Fibroblast of lung (primary cell): ENCODE data around the gene NOVA1. TPM values are rescaled to one million over a fixed set of nuclear protein-coding genes. Genes with fewer than 3 reads are reported as not detected.

ENCODE experiments used
- DNase-seq, 2 donors: peaks; one replicate each; pipeline versions ENCODE4 v3.0.0 to v3.0.0-alpha.2; 2010; ENCODE audit warnings: low read depth in 2 of 2
- H2AFZ ChIP-seq: 2 replicates; pipeline ENCODE4 v1.5.1; 2012; ENCODE audit warnings: low read length, control low read depth, inconsistent platforms
- H3K27ac ChIP-seq: 2 replicates; pipeline ENCODE4 v1.5.1; 2011; ENCODE audit warnings: low read length, control low read depth; ENCODE audit not compliant: insufficient read depth
- H3K27me3 ChIP-seq: 2 replicates; pipeline ENCODE4 v1.5.1; 2011; ENCODE audit warnings: mild to moderate bottlenecking, low read length; ENCODE audit not compliant: control insufficient read depth, insufficient read depth
- H3K36me3 ChIP-seq: 2 replicates; pipeline ENCODE4 v1.5.1; 2011; ENCODE audit warnings: low read length; ENCODE audit not compliant: control insufficient read depth, insufficient read depth
- H3K4me1 ChIP-seq: 2 replicates; pipeline ENCODE4 v1.5.1; 2011; ENCODE audit warnings: low read length; ENCODE audit not compliant: control insufficient read depth, insufficient read depth; ENCODE audit errors: extremely low read depth
- H3K4me2 ChIP-seq: 2 replicates; pipeline ENCODE4 v1.5.1; 2011; ENCODE audit warnings: low read length, control low read depth; ENCODE audit not compliant: insufficient read depth; ENCODE audit errors: extremely low read depth
- H3K4me3 ChIP-seq, 4 experiments: fragments of 200-600 bp in 1 of 4; sonication (generic) in 1 of 4; replicated peaks in 1 of 4; 2 replicates each; pipeline ENCODE4 v1.5.1; 2011 to 2016; ENCODE audit warnings: low read length in 4 of 4, low read depth in 3 of 4, mild to moderate bottlenecking in 3 of 4, control low read depth in 2 of 4, inconsistent platforms in 1 of 4, mixed read lengths in 1 of 4; ENCODE audit not compliant: insufficient read depth in 1 of 4; ENCODE audit errors: control extremely low read depth in 1 of 4
- H3K79me2 ChIP-seq: 2 replicates; pipeline ENCODE4 v1.5.1; 2012; ENCODE audit warnings: mild to moderate bottlenecking, low read length, inconsistent platforms; ENCODE audit not compliant: control insufficient read depth, insufficient read depth
- H3K9ac ChIP-seq: 2 replicates; pipeline ENCODE4 v1.5.1; 2011; ENCODE audit warnings: mild to moderate bottlenecking, low read length, control low read depth; ENCODE audit not compliant: insufficient read depth
- H3K9me3 ChIP-seq: 2 replicates; pipeline ENCODE4 v1.5.1; 2012; ENCODE audit warnings: low read depth, low read length; ENCODE audit not compliant: control insufficient read depth, insufficient read depth
- H4K20me1 ChIP-seq: 2 replicates; pipeline ENCODE4 v1.5.1; 2011; ENCODE audit warnings: low read length; ENCODE audit not compliant: control insufficient read depth, insufficient read depth; ENCODE audit errors: extremely low read depth
- CTCF ChIP-seq, 2 donors: IDR thresholded peaks in 1 of 2; conservative IDR thresholded peaks in 1 of 2; 1 replicate in 1 of 2; 2 replicates in 1 of 2; pipeline ENCODE4 v1.5.1; 2011 to 2012; ENCODE audit warnings: low read length in 2 of 2, control low read depth in 1 of 2, inconsistent platforms in 1 of 2, low read depth in 1 of 2, mild to moderate bottlenecking in 1 of 2
- EZH2 ChIP-seq: IDR thresholded peaks from 2 replicates; pipeline ENCODE4 v1.5.1; 2012; ENCODE audit warnings: low read length, control low read depth, mild to moderate bottlenecking; ENCODE audit errors: missing control alignments
- polyA plus RNA-seq, 2 donors: library from polyadenylated mRNA; depleted of rRNA in 1 of 2; stranded (reverse) in 1 of 2; unstranded in 1 of 2; fragments of >200 nt; gene quantifications; 2 replicates each; pipeline ENCODE4 v1.2.1, GENCODE V29; 2011 to 2012; ENCODE audit warnings: missing spikeins in 1 of 2
- total RNA-seq: library from RNA; depleted of rRNA; stranded (reverse); fragments of >200 nt; gene quantifications from 2 replicates; pipeline ENCODE4 v1.2.1, GENCODE V29; 2014

NOVA1 gene
- total and polyA plus RNA-seq, 2 donors (not counting 1 experiment from before 2014, with no cell fraction given), result 2.2 to 5.1 TPM

GRCh38 chr14:26415618-26416123, 182.2 kb downstream of the NOVA1 start:
- DNase-seq, result peak; percentile 3 to 74
- H3K36me3 ChIP-seq, result no peaks in the 10 kb centered on the region

GRCh38 chr14:26414926-26415325, 182.9 kb downstream of the NOVA1 start:
- H3K4me3 ChIP-seq, result no peak overlapping the region
- no peaks in the 10 kb centered on the region for H3K4me1 ChIP-seq
- H3K79me2 ChIP-seq, result no peaks in the 10 kb centered on the region
- no peak for TF ChIP-seq EZH2
- TF ChIP-seq CTCF (conservative IDR thresholded peaks at IDR 0.05 in 1 of 2, IDR thresholded peaks at IDR 0.05 in 1 of 2; ENCODE audit: low read depth in 1 of 2, low read length in 2 of 2), result no peak
- H4K20me1 ChIP-seq, result no peaks in the 10 kb centered on the region
- H3K9me3 ChIP-seq, result no peaks in the 10 kb centered on the region
- no peak overlapping the region for H3K9ac ChIP-seq
- no peak overlapping the region for H3K27ac ChIP-seq
- DNase-seq, result no peak
- no peak overlapping the region for H2AFZ ChIP-seq
- H3K36me3 ChIP-seq, result no peaks in the 10 kb centered on the region
- H3K4me2 ChIP-seq, result no peak overlapping the region
- no peaks in the 10 kb centered on the region for H3K27me3 ChIP-seq

More at GRCh38 chr14:26415618-26416123, 182.2 kb downstream of the NOVA1 start:
- TF ChIP-seq CTCF (conservative IDR thresholded peaks at IDR 0.05 in 1 of 2, IDR thresholded peaks at IDR 0.05 in 1 of 2; ENCODE audit: low read depth in 1 of 2, low read length in 2 of 2) (no peak), EZH2 (no peak)
- H4K20me1 ChIP-seq, result no peaks in the 10 kb centered on the region
- H3K27ac ChIP-seq, result no peak overlapping the region
- no peaks in the 10 kb centered on the region for H3K4me1 ChIP-seq
- H3K4me2 ChIP-seq, result no peak overlapping the region
- H3K79me2 ChIP-seq, result no peaks in the 10 kb centered on the region
- no peaks in the 10 kb centered on the region for H3K9me3 ChIP-seq
- H3K9ac ChIP-seq, result no peak overlapping the region
- no peak overlapping the region for H2AFZ ChIP-seq
- no peak overlapping the region for H3K4me3 ChIP-seq
- no peaks in the 10 kb centered on the region for H3K27me3 ChIP-seq

GRCh38 chr14:26414103-26414502, 183.7 kb downstream of the NOVA1 start:
- no peaks in the 10 kb centered on the region for H3K4me1 ChIP-seq
- H3K79me2 ChIP-seq, result no peaks in the 10 kb centered on the region
- H4K20me1 ChIP-seq, result no peaks in the 10 kb centered on the region
- H3K27me3 ChIP-seq, result no peaks in the 10 kb centered on the region
- H3K9me3 ChIP-seq, result no peaks in the 10 kb centered on the region
- no peaks in the 10 kb centered on the region for H3K36me3 ChIP-seq
- TF ChIP-seq CTCF (conservative IDR thresholded peaks at IDR 0.05 in 1 of 2, IDR thresholded peaks at IDR 0.05 in 1 of 2; ENCODE audit: low read depth in 1 of 2, low read length in 2 of 2) (no peak), EZH2 (no peak)
- no peak overlapping the region for H3K27ac ChIP-seq
- no peak for DNase-seq
- no peak overlapping the region for H2AFZ ChIP-seq
- no peak overlapping the region for H3K4me3 ChIP-seq
- no peak overlapping the region for H3K9ac ChIP-seq
- H3K4me2 ChIP-seq, result no peak overlapping the region
